HG02885 (cell line): ENCODE measurements around the gene CASR.

Experiments used
- ATAC-seq: cut with Tn5 transposase; IDR thresholded peaks from one replicate; pipeline ENCODE4 v1.9.1; 2021; ENCODE audit warnings: mild to moderate bottlenecking; ENCODE audit not compliant: unreplicated experiment, poor library complexity

Gene CASR

GRCh38 chr3:122214711-122215110, 31.2 kb downstream of the CASR start:
- ATAC-seq = no peak

DNA sequence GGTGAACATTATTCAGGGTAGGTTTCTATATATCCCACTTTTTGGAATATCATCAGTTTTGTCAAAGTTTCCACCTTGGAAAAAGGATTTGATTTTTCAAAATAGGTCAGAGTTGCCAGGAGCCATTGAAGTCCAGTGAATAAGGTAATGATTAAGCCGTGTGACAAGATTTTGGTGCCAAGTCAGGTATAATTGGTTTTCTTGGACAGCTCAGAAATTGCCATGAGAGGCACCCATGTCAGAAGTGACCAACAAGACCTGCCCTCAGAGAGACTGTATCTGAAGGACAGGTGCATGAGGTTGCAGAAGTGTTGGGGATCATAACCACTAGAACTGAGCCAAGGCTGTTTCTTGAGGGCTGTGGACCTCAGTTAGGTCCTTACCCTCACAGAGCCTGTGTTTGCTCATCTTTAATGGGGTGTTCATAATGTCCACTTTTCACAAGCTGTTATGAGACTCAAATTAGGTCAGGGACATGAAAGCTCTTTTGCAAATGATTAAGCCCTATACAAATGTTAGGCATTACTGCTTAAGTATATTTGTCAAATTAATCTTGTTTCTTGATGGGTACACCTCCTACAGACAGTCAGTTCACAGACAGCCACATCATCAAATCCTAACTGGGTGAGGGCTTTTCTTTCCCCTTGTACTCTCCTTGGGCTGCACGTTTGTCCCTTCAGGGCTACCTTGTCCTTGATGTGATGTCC, 32.3 kb downstream of the CASR start:
- no peak for ATAC-seq

GRCh38 chr3:122217901-122218300, 34.4 kb downstream of the CASR start:
- no peak for ATAC-seq

DNA sequence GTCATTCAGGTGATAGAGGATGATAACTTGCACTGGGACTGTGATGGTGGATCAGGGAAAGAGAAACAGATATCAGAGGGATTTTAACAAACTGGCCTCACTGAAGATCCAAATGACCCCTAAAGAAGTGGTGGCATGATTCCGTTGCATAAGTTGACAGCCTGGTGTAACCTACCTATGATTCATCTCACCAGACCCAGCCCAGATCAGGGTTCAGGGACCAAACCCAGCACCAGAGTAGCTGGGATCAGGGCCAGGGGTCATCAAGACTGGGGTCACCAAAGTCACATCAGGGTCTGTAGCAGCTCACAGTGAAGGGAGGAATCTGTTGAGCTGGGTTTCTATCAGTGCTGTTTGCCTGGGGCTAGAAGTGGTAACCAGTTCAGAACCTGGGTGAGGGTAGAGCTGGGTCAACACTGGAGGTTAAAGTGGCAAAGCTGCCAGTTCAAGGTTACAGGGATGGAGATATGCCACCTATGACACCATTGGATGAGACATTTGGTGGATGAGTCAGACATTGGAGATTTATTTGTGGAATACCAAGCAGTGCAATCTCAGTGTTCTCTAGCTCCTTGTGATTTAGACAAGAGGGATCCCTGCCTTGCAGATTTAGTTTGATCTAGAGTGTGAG, 35.9 kb downstream of the CASR start:
- ATAC-seq = no peak

- ATAC-seq = no peak
Measured at GRCh38 chr3:122227036-122227781, 43.7 kb downstream of the CASR start.

DNA sequence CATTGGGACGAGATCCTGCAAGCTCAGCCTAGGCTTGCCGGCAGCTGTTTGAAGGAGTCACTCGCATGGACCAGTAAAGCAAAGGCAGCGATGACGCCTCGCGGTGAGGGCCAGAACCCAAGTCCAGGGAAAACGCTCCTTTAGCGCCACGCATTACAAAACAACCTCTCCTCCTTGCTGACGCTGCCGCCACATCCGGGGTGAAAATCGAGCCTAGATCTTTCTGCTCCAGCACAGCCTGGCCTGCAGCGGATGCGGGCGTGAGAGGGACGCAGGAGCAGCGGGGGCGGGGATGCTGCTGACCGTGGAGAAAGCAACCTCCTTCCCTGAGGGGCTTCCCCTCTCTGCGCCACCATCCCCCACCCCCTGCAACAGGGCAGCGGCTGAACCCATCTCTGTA, 46.7 kb downstream of the CASR start:
- ATAC-seq = no peak

GRCh38 chr3:122231465-122232157, 48.1 kb downstream of the CASR start:
- ATAC-seq = no peak

GRCh38 chr3:122232485-122232884, 49.0 kb downstream of the CASR start:
- no peak for ATAC-seq

DNA sequence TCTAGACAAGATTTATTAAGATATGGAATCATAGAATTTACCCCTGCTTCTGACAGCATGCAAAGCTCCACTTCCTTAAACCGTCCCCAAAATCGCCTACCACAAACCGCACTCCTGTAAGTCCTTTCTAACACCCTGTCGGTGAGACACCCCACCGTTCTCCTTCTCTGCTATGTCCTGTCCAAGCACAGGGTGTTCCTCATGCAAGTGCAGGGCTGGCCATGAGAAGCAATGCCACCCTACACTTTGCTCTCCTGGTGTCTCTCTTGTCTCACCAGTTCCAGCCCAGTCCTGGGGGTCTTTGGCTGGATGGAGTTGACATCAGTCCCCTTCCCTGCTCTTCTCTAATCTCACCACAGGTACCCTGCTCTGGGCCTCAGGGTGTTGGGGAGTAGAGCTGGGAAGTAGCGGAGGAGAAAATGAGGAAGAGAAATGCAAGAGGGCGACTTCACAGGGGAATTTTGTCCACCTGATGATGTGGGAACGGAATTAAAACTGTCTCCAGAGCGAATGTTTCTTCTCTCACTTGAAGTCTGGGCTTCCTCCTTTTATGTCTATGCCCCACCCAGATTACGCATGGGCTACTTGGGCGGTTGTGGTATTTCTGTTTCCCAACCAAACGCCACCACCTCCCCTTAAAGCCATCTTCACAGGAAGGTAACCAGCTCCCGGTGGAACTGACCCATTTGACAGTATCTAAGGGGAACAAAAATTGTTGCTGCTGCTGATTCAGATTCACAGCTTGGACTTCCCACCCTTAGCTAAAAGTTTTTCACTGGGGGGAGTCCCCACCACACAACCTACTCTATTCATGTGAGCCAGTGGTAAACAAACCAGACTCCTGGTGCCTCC, 49.9 kb downstream of the CASR start:
- peak; percentile 71 for ATAC-seq

GRCh38 chr3:122234117-122234516, 50.6 kb downstream of the CASR start:
- no peak for ATAC-seq

DNA sequence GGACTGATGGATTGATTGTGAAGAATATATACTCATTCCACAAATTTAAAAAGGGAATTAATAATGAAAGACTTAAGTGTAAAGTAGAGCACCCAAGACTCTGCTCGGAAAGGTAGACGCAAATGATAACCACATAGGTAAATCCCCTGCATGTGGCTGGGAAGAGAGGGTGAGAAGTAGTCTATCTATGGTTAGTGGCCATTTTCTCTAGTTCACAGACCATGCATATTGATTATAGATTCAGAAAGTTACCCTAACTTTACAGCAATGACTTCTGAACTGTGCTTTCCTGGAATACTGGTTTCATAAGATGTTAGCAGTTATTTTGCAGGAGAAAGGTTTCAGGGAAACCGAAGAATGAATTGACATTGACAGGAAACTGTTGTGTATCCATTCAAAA, 51.7 kb downstream of the CASR start:
- ATAC-seq = peak; percentile 52

DNA sequence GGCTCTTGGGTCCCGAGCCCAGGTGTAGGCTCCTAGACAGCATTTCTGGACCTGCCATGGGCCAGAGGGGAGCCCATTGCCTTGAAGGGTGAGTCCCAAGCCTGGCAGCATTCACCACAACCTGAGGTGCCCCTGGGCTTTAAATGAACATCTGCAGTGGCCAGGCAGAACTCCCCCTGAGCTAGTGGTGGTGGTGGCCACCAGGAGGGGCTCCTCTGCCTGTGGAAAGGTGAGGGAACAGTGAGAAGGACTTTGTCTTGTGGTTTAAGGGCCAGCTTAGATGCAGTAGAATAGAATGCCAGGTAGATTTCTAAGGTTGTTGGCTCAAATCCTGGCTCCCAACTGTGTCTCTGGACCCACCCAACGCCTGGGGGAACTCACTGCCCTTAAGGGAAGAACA, 55.6 kb downstream of the CASR start:
- ATAC-seq = no peak

DNA sequence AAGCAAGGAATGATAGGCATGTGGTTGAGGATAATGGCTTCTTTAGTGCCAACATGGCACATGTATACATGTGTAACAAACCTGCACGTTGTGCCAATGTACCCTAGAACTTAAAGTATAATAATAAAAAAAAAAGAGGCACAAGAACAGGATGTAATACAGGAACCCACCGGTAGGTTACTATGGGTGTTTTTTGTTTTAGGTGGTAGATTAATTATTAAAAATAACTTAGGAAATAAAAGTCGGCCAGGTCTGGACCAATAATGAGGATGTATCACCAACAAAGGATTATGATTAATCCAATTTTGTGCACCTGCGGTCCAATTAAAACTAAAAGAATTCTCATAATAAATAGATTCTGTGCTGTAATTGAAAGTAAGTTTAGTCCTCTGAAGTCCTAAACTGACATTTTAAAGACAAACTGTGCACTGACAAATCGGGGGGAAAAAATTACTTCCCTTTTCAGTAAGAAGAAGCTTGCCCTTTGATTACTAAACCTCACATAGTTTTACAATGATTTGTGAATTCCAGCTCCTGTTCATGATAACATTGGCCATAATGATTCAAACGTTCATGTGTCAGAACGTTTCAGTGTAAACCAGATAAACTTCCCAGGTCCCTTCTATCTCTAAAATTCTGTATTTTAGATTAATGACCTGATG, 62.2 kb downstream of the CASR start:
- no peak for ATAC-seq

DNA sequence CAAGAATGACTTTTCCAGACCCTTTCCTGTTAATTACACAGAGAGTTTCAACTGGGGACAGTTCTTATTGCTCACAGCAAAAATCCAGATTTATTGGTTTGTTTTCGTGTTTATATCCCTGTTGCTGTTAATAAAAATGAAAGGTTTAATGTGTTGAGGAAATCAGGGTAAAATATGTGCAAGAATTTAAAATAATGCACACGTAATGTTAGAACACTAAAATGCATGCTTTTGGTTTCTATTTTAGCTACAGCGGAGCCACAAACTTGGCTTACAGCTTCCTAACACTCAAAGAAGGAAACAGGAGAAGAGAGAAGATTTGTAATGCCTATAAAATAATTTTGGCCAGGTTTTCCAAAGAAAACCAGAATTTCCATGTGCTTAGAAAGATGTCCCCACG, 62.7 kb downstream of the CASR start:
- ATAC-seq = no peak

DNA sequence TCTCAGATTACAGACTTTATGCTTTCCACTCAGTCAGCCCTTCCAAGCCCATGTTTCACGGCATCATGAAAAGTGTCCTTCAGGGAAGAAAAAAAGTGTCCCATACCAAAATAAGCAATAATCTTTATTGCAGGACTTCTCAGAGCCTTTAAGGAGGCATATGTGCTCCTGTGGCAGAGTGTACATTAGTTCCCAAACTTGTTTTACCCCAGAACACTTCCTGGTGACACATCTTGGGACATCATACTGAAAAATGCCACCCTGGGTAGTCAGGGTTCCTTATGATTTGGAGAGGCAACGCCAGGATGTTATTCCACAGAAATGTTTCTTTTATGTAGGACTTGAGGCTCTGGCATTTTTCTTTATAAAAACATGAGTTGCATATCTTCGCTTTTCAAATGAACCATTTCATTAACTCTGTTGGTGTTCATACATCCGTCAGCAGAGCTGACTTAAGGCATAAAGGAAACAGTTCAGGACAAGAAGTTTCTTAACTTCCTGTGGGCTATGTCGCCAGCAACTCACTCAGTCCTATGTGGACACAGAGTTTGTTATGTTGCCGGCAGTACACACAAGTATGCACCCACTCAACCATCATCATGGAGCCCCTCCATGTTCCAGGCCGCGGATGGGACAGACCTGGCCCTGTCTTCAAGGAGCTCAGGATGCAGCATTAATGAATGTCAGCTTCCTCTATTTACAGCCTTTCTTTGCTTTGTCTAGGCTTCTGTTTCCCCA, 63.8 kb downstream of the CASR start:
- no peak for ATAC-seq

GRCh38 chr3:122247825-122248185, 64.3 kb downstream of the CASR start:
- no peak for ATAC-seq

- peak; percentile 30 for ATAC-seq
Measured at GRCh38 chr3:122251428-122251827, 68.0 kb downstream of the CASR start.

DNA sequence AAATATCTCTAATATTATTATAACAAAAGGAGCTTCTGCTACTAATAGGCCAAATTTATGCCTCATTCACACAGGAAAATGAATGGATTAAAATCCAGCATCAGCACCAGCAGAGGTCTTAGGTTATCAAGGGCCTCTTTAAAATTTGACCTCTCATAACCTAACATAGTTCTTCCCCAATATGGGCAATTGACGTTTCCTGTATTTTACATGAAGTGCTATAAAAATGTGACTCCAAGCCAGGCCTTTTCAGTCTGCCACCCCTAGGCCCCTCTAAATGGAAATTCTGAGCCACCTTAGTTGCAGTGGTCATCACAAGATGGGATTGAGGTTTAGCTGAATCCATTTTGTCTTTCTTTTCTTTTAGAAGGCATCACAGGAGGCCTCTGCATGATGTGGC, 70.1 kb downstream of the CASR start:
- ATAC-seq = no peak
